Glomerular visceral epithelial cell (primary cell): ENCODE measurements around the gene MSH3.
"Not testable (repeated sequence)": the region's sequence is repeated elsewhere in the genome, so short reads cannot be mapped to it uniquely, and the experiment has no call there.

Experiments
- DNase-seq: peaks from one replicate; pipeline ENCODE4 v3.0.0-alpha.2; 2016; ENCODE audit errors: extremely low spot score

Gene MSH3

GRCh38 chr5:80902624-80903023 is 248.2 kb downstream of the MSH3 start:
- DNase-seq = not testable (repeated sequence)

- no peak for DNase-seq
Observed at GRCh38 chr5:80904533-80905187, 250.2 kb downstream of the MSH3 start.

DNA sequence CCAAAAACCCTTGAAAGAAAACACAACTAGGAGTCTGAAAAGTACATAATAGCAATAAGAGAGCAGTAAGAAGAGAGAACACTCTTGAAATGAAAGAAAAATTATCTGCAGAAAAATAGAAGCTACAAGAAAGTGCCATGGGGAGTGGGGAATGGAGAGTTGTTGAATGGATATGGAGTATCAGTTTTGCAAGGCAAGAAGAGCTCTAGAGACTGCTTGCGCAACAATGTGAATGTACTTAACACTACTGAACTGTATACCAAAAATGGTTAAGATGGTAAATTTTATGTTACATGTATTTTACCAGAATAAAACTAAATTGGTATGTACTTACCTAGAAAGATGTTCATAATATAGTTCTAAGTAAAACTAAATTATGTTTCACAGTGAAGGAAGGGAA is 251.0 kb downstream of the MSH3 start:
- DNase-seq = no peak

DNA sequence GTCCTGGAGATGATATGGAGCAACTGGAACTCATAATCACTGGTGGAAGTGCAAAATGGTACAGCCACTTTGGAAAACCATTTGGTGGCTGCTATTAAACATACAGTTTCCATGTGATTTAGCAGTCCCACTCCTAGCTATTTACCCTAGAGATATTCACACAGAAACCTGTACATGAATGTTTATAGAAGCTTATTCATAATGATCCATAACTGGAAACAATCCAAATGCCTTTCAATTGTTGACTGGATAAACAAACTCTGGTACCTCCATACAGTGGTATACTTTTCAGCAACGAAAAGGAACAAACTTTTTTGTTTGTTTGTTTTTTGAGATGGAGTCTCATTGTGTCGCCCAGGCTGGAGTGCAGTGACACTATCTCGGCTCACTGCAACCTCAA is 258.0 kb downstream of the MSH3 start:
- DNase-seq = no peak

DNA sequence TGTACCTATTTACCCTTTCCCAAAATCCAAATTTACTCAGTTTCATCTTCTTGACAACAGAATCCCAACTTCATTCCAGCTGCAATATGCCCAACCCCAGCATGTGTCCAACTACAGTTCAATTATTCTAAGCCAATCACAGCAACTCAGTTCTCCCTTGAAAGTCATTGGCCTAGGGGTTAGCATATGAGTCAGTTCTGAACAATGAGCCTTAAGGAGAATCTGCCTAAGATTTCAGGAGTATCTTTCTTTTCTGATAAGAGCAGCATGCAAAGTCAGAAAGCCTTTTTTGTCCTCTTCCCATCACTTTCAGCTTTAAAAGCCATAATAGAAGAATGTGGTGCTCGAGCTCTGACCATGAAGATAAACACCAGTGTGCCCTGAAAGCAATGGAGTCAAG is 261.3 kb downstream of the MSH3 start:
- DNase-seq = no peak

DNA sequence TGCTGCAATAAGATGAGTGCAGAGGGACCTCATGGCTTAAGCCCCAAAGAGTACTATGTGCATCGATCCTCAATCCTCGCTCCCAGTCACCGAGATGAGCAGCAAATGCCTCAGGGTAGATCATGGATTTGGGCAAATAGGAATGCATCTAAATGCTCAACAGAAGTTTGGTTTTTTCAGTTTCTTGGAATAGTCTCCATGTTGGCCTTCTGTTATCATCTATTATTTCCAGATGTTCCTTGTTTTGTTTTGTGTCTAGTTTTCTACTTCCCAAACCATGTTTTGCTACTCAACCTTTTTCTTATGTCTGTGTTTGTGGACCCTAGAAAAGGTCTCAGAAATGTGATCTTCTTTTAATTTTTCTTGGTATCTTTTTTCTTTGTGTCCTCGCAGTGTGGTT is 262.2 kb downstream of the MSH3 start:
- no peak for DNase-seq

DNA sequence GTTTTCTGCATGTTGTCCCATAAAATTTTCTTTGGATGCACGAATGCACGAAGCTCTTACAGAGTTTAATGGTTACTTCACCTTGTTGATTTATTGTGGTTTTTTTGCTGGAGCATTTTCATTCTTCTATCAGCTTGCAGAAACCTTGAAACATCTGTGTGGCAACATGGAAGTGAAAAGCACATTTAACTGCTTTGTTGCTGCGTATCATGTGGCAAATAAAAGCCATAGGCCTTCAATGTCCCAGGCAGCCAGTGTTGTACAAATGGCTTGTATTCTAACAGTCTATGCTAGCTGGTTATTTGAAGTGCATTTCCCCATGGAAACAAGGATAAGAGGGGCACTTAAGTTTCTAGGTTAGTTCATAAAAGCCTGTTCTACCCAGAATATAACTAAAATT is 263.2 kb downstream of the MSH3 start:
- no peak for DNase-seq

DNA sequence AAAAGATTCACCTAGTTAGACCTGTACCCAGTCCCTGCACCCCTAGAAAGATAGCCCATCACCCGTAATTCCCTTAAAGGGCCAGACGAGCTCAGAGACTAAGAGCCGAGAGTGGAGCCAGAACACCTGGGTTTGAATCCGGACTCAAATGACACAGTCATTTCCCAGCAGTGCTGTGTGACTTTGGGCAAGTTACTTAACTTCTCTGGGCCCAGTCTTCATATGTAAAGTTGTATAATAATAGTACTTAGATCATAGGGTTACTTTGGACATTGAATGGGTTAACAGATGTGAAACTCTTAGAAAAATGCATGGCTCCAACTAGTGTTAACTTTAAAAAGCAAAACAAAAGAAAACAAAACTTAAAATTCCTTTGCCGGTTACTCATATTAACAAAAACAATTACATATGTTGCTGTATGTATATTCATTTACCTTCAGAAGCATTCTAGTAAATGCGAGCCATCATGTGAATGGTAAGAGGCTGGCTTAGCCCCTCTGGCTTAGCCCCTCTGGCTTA is 265.3 kb downstream of the MSH3 start:
- DNase-seq = no peak

GRCh38 chr5:80920333-80920732 is 265.9 kb downstream of the MSH3 start:
- no peak for DNase-seq

DNA sequence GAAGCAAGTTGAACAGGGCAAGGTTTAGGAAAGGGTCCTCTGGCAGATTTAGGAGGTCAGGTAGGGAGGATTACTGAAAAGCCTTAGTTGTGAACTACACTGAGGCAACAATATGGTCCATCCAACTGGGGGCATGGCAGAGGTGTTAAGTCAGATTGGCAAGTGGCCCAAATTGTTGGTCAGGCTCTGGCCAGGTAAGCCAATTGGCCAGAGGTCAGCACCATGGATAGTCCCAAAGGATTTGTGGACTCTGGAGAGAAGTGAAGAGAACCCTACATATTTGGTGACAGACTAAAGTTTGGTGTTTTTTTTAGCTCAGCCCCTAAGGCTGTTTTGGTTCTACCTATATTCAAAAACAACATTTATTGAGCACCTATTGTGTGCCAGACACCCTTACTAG is 266.6 kb downstream of the MSH3 start:
- DNase-seq = no peak

- DNase-seq = no peak
Observed at GRCh38 chr5:80925931-80926330, 271.5 kb downstream of the MSH3 start.
